Naive thymus-derived CD4-positive, alpha-beta T cell (primary cell): ENCODE data around the gene EFHC1. TPM values are rescaled to one million over a fixed set of nuclear protein-coding genes. Genes with fewer than 3 reads are reported as not detected.
A peak's percentile ranks its signal among the peaks of the same experiment; 100 is the strongest.

Experiments used
- ATAC-seq: fragments of 150-1000 bp; cut with Tn5 transposase; 2 replicates; pipeline ENCODE4 v1.10.0; 2021; ENCODE audit warnings: mild to moderate bottlenecking, moderate library complexity
- CTCF ChIA-PET: fragments of 350-600 bp; sonication (Branson Sonifier 250); formaldehyde crosslinking; loops from one replicate; lab custom pipeline; 2021; ENCODE audit warnings: antibody characterized with exemption; lab: Charles Lee
- POLR2A ChIA-PET: fragments of 350-600 bp; sonication (Branson Sonifier 250); formaldehyde crosslinking; loops from one replicate; lab custom pipeline; 2021; ENCODE audit warnings: antibody characterized with exemption, inconsistent platforms; lab: Charles Lee
- DNase-seq, 9 donors: peaks; one replicate each; pipeline versions ENCODE4 v3.0.0 to v3.0.0-alpha.2; 2020 to 2022; ENCODE audit warnings: mixed read lengths in 1 of 9
- H3K27ac ChIP-seq: one replicate; pipeline ENCODE4 v1.7.0; 2013; ENCODE audit warnings: mild to moderate bottlenecking, low read depth, low read length, moderate library complexity
- H3K27me3 ChIP-seq, 2 donors: one replicate each; pipeline ENCODE4 v1.7.0; 2013; ENCODE audit warnings: low read length in 2 of 2, mild to moderate bottlenecking in 2 of 2, moderate library complexity in 2 of 2; ENCODE audit not compliant: control insufficient read depth in 2 of 2, insufficient read depth in 2 of 2
- H3K36me3 ChIP-seq, 3 experiments: 1 replicate in 2 of 3; 2 replicates in 1 of 3; pipeline ENCODE4 v1.7.0; 2013; ENCODE audit warnings: low read length in 3 of 3, mild to moderate bottlenecking in 3 of 3, moderate library complexity in 1 of 3; ENCODE audit not compliant: insufficient read depth in 3 of 3, control insufficient read depth in 2 of 3
- H3K4me1 ChIP-seq, 2 donors: one replicate each; pipeline ENCODE4 v1.7.0; 2013; ENCODE audit warnings: low read length in 2 of 2, mild to moderate bottlenecking in 2 of 2, moderate library complexity in 1 of 2; ENCODE audit not compliant: control insufficient read depth in 2 of 2, insufficient read depth in 2 of 2
- H3K4me3 ChIP-seq: 2 replicates; pipeline ENCODE4 v1.7.0; 2013; ENCODE audit warnings: mild to moderate bottlenecking, low read length
- H3K9me3 ChIP-seq, 3 experiments: 1 replicate in 2 of 3; 2 replicates in 1 of 3; pipeline ENCODE4 v1.7.0; 2013; ENCODE audit warnings: low read length in 3 of 3; ENCODE audit not compliant: control insufficient read depth in 2 of 3
- H3K27ac Mint-ChIP-seq, 9 donors: one replicate each; pipeline ENCODE4 v1.8.0; 2020 to 2022; ENCODE audit warnings: mixed read lengths in 9 of 9, mild to moderate bottlenecking in 8 of 9, moderate library complexity in 5 of 9, inconsistent platforms in 2 of 9
- H3K27me3 Mint-ChIP-seq, 5 donors: one replicate each; pipeline ENCODE4 v1.8.0; 2021 to 2022; ENCODE audit warnings: mixed read lengths in 5 of 5, mild to moderate bottlenecking in 1 of 5
- H3K36me3 Mint-ChIP-seq, 5 donors: one replicate each; pipeline ENCODE4 v1.8.0; 2020 to 2022; ENCODE audit warnings: mixed read lengths in 5 of 5, mild to moderate bottlenecking in 3 of 5, inconsistent platforms in 1 of 5
- H3K4me1 Mint-ChIP-seq, 7 donors: one replicate each; pipeline ENCODE4 v1.8.0; 2020 to 2022; ENCODE audit warnings: mixed read lengths in 7 of 7, mild to moderate bottlenecking in 3 of 7, inconsistent platforms in 1 of 7
- H3K4me3 Mint-ChIP-seq, 10 donors: one replicate each; pipeline ENCODE4 v1.8.0; 2020 to 2022; ENCODE audit warnings: mild to moderate bottlenecking in 10 of 10, mixed read lengths in 10 of 10, moderate library complexity in 6 of 10, inconsistent platforms in 2 of 10
- H3K9me3 Mint-ChIP-seq, 11 donors: one replicate each; pipeline ENCODE4 v1.8.0; 2020 to 2022; ENCODE audit warnings: mixed read lengths in 11 of 11, mild to moderate bottlenecking in 4 of 11, inconsistent platforms in 1 of 11, moderate library complexity in 1 of 11
- intact Hi-C, 2 donors: fragments of 100-400 bp; cut with micrococcal nuclease; formaldehyde crosslinking; loops; one replicate each; pipeline ENCODE4 v1.15.1; 2023
- polyA plus RNA-seq, 2 donors: library from polyadenylated mRNA; unstranded; fragments of 300-500 nt; fragmentation: Illumina TruSeq; gene quantifications; one replicate each; pipeline ENCODE4 v1.2.3, GENCODE V29; 2021
- total RNA-seq, 6 experiments: library from RNA in 5 of 6; stranded (reverse) in 5 of 6; gene quantifications; 1 replicate in 5 of 6; 2 replicates in 1 of 6; pipeline ENCODE4 v1.2.3 and lab custom pipeline; 2021 to 2026

EFHC1 gene
- total and polyA plus RNA-seq, 7 experiments from 2014 or later = 1.9 to 13.8 (median 5.8) TPM

DNA sequence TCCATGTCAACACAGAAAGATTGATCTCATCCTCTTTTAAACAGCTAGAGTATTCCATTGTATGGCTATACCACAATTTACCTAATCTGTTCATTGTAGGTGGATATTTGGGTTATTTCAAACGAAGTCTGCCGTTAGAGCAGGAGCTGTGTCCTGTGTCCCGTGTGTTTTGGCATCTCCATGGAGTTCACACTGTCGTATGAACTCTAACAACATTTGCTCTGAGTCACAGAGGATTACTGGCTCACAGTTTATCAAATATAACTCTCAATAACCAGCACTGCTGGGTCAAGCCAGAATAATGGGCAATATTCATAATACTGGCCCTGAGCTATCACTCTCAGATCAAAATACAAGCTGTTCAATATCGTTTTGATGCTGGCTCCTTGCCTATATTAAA lies 140.3 kb downstream of the EFHC1 start:
- H3K27me3 Mint-ChIP-seq = no peaks in the 10 kb centered on the region

DNA sequence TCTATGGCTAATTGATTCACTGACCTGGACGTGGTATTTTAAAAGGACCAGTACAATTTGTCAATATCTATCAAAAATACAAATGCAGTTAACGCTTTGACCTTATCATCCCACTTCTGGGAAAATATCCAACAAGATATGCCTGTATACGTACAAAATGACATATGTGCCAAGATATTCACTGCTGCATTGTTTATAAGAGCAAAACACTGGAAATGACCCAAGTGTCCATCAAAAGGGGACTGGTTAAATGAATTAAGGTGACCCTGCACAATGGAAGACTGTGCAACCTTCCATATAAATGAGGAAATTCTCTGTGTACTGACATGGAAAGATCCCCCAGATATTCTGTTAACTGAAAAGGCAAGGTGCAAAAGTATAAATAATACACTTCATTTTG lies 142.8 kb downstream of the EFHC1 start:
- intact Hi-C loops = no loop called here
- no peaks in the 10 kb centered on the region for H3K9me3 ChIP-seq
- no peaks in the 10 kb centered on the region for H3K9me3 Mint-ChIP-seq
- H3K4me3 ChIP-seq = no peak overlapping the region
- no peak overlapping the region for H3K27ac ChIP-seq
- no peak for DNase-seq
- ChIA-PET POLR2A (interaction anchor here (0.6 kb wide), 1 partner anchor 18 kb away, joined by 3 read pairs; no protein-coding TSS in a partner anchor), CTCF (no interaction called here)
- no peaks in the 10 kb centered on the region for H3K36me3 ChIP-seq
- no peak overlapping the region for H3K4me3 Mint-ChIP-seq
- H3K4me1 Mint-ChIP-seq = peaks cover 13 to 65% (median 44%) of the 10 kb centered on the region in 7 donors
- H3K4me1 ChIP-seq = peaks cover 4% of the 10 kb centered on the region in 2 donors
- no peak for ATAC-seq
- H3K36me3 Mint-ChIP-seq = peaks cover 0 to 37% (median 4%) of the 10 kb centered on the region in 5 donors
- no peaks in the 10 kb centered on the region for H3K27me3 ChIP-seq
- no peak overlapping the region for H3K27ac Mint-ChIP-seq
- H3K27me3 Mint-ChIP-seq = no peaks in the 10 kb centered on the region

More for the DNA sequence above, 140.3 kb downstream of the EFHC1 start:
- Histone ChIP-seq H3K27me3 (no peaks in the 10 kb centered on the region), H3K27ac (no peak overlapping the region), H3K9me3 (no peaks in the 10 kb centered on the region), H3K4me1 (no peaks in the 10 kb centered on the region), H3K36me3 (no peaks in the 10 kb centered on the region), H3K4me3 (no peak overlapping the region)
- ChIA-PET CTCF (no interaction called here), POLR2A (interaction anchor here (0.6 kb wide), 1 partner anchor 34 kb away, joined by 3 read pairs; no protein-coding TSS in a partner anchor)
- H3K27ac Mint-ChIP-seq = no peak overlapping the region
- no peak for DNase-seq
- H3K4me1 Mint-ChIP-seq = peaks cover 0 to 45% (median 27%) of the 10 kb centered on the region in 7 donors
- peaks cover 0 to 30% (median 3%) of the 10 kb centered on the region in 5 donors for H3K36me3 Mint-ChIP-seq
- intact Hi-C loops = no loop called here
- ATAC-seq = no peak
- no peak overlapping the region for H3K4me3 Mint-ChIP-seq
- no peaks in the 10 kb centered on the region for H3K9me3 Mint-ChIP-seq

DNA sequence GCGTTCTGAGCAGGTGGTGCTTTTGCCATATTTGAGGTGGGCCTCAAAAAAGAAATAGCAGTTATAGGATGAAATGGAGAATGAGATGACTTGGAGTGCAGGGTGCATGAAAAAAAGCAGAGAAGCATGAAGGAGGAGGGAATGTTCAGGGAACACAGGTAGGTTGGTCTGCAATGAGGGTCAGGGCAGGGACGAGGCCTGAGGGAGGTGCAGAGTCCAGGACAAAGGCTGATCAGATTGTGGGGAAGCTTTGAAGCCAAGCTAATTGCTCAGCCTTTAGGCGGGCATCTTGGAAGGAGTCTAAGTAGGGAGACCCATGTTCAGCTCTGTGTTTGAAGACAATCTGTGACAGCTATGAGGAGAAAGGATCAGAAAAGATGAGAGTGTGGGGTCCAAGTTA lies 144.7 kb downstream of the EFHC1 start:
- ATAC-seq (no peak), DNase-seq (no peak)
- H3K36me3 Mint-ChIP-seq = peaks cover 0 to 33% (median 4%) of the 10 kb centered on the region in 5 donors
- peak overlapping the region in 1 of 9 donors; percentile 5 for H3K27ac Mint-ChIP-seq
- CTCF ChIA-PET = no interaction called here
- Histone ChIP-seq H3K4me3 (no peak overlapping the region), H3K9me3 (no peaks in the 10 kb centered on the region), H3K27ac (no peak overlapping the region), H3K27me3 (no peaks in the 10 kb centered on the region), H3K36me3 (no peaks in the 10 kb centered on the region), H3K4me1 (peaks cover 4% of the 10 kb centered on the region in 2 donors)
- intact Hi-C loops = no loop called here
- no peak overlapping the region for H3K4me3 Mint-ChIP-seq
- H3K9me3 Mint-ChIP-seq = no peaks in the 10 kb centered on the region
- POLR2A ChIA-PET = interaction anchor here (0.8 kb wide), 1 partner anchor 31 kb away, joined by 3 read pairs; no protein-coding TSS in a partner anchor
- H3K4me1 Mint-ChIP-seq = peaks cover 13 to 74% (median 45%) of the 10 kb centered on the region in 7 donors
- H3K27me3 Mint-ChIP-seq = no peaks in the 10 kb centered on the region

DNA sequence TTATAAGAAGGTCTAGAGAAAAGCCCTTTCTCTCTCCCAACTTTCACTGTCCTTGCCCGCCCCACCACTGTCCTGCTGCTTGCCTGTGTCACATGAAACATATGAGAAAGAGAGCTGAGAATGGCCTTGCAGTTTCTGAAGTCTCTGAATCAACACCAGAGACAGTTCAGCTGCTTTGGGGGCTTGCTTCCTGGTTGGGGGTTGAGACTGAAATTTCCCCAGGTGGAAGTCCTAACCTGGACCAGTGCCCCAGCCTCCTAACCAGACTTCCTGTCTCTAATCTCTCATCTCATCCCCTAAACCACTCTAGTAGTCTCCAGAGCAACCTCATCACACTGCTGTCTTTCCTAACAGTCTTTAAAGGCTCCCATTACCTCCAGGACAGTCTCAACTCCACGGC lies 146.1 kb downstream of the EFHC1 start:
- Mint-ChIP-seq H3K36me3 (peaks cover 0 to 33% (median 4%) of the 10 kb centered on the region in 5 donors), H3K4me3 (peak overlapping the region in 2 of 10 donors; percentile 6 to 33), H3K27ac (no peak overlapping the region), H3K27me3 (no peaks in the 10 kb centered on the region), H3K4me1 (peaks cover 13 to 78% (median 51%) of the 10 kb centered on the region in 7 donors), H3K9me3 (no peaks in the 10 kb centered on the region)
- DNase-seq (no peak), ATAC-seq (no peak)
- Histone ChIP-seq H3K27ac (no peak overlapping the region), H3K9me3 (no peaks in the 10 kb centered on the region), H3K4me3 (no peak overlapping the region), H3K4me1 (peaks cover 4% of the 10 kb centered on the region in 2 donors), H3K36me3 (no peaks in the 10 kb centered on the region), H3K27me3 (no peaks in the 10 kb centered on the region)
- intact Hi-C loops = no loop called here
- POLR2A ChIA-PET = no interaction called here
- CTCF ChIA-PET = no interaction called here

DNA sequence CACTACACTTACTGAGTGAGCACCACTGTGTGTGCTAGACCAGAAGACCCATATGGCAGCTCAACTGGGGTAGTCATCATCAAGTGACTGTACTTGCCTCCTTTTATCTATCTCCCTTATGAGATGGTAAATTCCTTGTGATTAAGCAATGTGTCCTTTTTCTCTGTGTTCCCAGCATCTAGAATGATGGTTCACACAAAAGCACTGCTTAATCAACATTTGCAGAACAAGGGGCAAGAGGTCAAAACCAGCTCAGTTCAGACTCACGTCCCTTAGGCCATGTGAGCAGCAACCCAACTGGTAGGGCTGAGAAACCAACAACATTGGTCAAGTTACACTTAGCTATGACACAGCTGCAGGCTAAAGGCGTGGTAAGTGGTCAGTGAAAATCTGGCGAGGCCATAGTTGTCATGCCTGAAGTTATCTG lies 146.7 kb downstream of the EFHC1 start:
- peak overlapping the region in 3 of 10 donors; percentile 6 to 39 (median 33) for H3K4me3 Mint-ChIP-seq
- no peaks in the 10 kb centered on the region for H3K27me3 Mint-ChIP-seq
- no peaks in the 10 kb centered on the region for H3K9me3 Mint-ChIP-seq
- Histone ChIP-seq H3K4me1 (peaks cover 4% of the 10 kb centered on the region in 2 donors), H3K4me3 (no peak overlapping the region), H3K36me3 (no peaks in the 10 kb centered on the region), H3K9me3 (no peaks in the 10 kb centered on the region), H3K27ac (no peak overlapping the region), H3K27me3 (no peaks in the 10 kb centered on the region)
- H3K36me3 Mint-ChIP-seq = peaks cover 0 to 34% (median 4%) of the 10 kb centered on the region in 5 donors
- peaks cover 13 to 84% (median 58%) of the 10 kb centered on the region in 7 donors for H3K4me1 Mint-ChIP-seq
- DNase-seq (no peak), ATAC-seq (no peak)
- CTCF ChIA-PET = interaction anchor here (0.6 kb wide), 1 partner anchor 314 kb away, joined by 3 read pairs; no protein-coding TSS in a partner anchor
- no peak overlapping the region for H3K27ac Mint-ChIP-seq
- POLR2A ChIA-PET = no interaction called here
- intact Hi-C loops = no loop called here

DNA sequence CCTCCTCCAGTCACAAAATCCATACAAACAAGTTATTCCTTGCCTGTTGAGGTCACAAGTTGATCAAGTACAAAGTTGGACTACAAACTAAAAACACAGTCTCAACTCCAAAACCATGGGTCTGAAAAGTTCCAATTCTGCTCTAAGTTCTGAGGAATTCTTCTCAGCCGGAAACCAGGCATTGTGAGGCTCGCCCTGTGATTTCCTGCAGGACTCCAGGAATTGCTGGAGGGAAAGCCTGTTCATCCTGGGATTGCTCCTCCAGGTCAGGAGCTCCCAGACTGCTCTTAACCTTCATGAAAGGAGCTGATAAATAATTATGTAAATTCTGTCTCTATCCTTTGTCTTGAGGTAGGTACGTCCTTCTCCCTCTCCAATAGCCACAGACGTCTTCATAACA lies 148.2 kb downstream of the EFHC1 start:
- intact Hi-C loops = no loop called here
- H3K9me3 ChIP-seq = no peaks in the 10 kb centered on the region
- no peak for DNase-seq
- no peak overlapping the region for H3K4me3 Mint-ChIP-seq
- H3K4me3 ChIP-seq = no peak overlapping the region
- no peaks in the 10 kb centered on the region for H3K9me3 Mint-ChIP-seq
- no peaks in the 10 kb centered on the region for H3K36me3 ChIP-seq
- no peaks in the 10 kb centered on the region for H3K27me3 Mint-ChIP-seq
- ATAC-seq = no peak
- H3K27me3 ChIP-seq = no peaks in the 10 kb centered on the region
- CTCF ChIA-PET = no interaction called here
- no peak overlapping the region for H3K27ac Mint-ChIP-seq
- peaks cover 19 to 87% (median 64%) of the 10 kb centered on the region in 7 donors for H3K4me1 Mint-ChIP-seq
- H3K4me1 ChIP-seq = peaks cover 4 to 8% of the 10 kb centered on the region in 2 donors
- POLR2A ChIA-PET = interaction anchor here (0.6 kb wide), 1 partner anchor 47 kb away, joined by 3 read pairs; no protein-coding TSS in a partner anchor
- no peak overlapping the region for H3K27ac ChIP-seq
- H3K36me3 Mint-ChIP-seq = peaks cover 0 to 26% (median 0%) of the 10 kb centered on the region in 5 donors

DNA sequence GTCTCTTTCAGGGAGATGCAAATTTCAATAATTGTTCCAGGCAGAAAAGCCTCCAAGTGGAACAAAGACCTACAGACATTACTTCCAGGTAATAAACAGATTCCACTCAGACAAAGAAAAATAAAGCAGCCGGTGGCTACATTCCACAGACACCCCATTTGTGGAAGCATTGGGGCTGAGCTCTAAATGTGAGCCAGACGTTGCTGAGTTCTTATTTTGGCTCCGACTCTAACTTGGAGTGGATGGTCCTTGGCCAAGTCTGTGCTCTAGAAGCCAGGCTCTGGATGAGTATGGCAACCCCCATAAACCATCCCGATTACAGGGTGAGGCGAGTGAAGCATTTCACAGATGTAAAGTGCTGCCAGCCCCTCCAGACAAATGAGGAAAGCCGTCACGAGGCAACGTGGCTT lies 150.2 kb downstream of the EFHC1 start:
- no peak overlapping the region for H3K27ac ChIP-seq
- intact Hi-C loops = no loop called here
- H3K9me3 Mint-ChIP-seq = no peaks in the 10 kb centered on the region
- POLR2A ChIA-PET = no interaction called here
- no peak for DNase-seq
- no peaks in the 10 kb centered on the region for H3K9me3 ChIP-seq
- CTCF ChIA-PET = no interaction called here
- no peak for ATAC-seq
- no peak overlapping the region for H3K4me3 ChIP-seq
- H3K27me3 ChIP-seq = no peaks in the 10 kb centered on the region
- H3K4me1 ChIP-seq = peaks cover 19 to 27% of the 10 kb centered on the region in 2 donors
- H3K36me3 ChIP-seq = no peaks in the 10 kb centered on the region
- H3K27ac Mint-ChIP-seq = no peak overlapping the region
- H3K27me3 Mint-ChIP-seq = no peaks in the 10 kb centered on the region
- no peak overlapping the region for H3K4me3 Mint-ChIP-seq
- peaks cover 0 to 16% (median 0%) of the 10 kb centered on the region in 5 donors for H3K36me3 Mint-ChIP-seq
- peaks cover 38 to 93% (median 74%) of the 10 kb centered on the region in 7 donors for H3K4me1 Mint-ChIP-seq
